HCT116 (cell line): ENCODE results near the gene SPON2. TPM values are rescaled to one million over a fixed set of nuclear protein-coding genes. Genes with fewer than 3 reads are reported as not detected.

Experiments
- ATAC-seq: fragments of 200-7000 bp; cut with Tn5 transposase; 2 replicates; pipeline ENCODE4 v1.9.1; 2020; ENCODE audit warnings: mild to moderate bottlenecking, moderate library complexity
- BruUV-seq: library from RNA; stranded (reverse); fragments of 400-500 nt; replicated peaks from 2 replicates; lab custom pipeline; 2021; lab: Mats Ljungman, UMichigan
- CTCF ChIA-PET: fragments of 300-600 bp; sonication (Branson Sonifier 250); formaldehyde crosslinking; loops from one replicate; lab custom pipeline; 2021; ENCODE audit warnings: antibody characterized with exemption; lab: Charles Lee
- POLR2A ChIA-PET: fragments of 300-600, 350-600 bp; sonication (Branson Sonifier 250); formaldehyde crosslinking; loops from one replicate; lab custom pipeline; 2021; ENCODE audit warnings: antibody characterized with exemption; lab: Charles Lee
- RAD21 ChIA-PET, 2 experiments: fragments of 300-600 bp; sonication (Branson Sonifier 250); formaldehyde crosslinking; loops; one replicate each; lab custom pipeline; 2023; ENCODE audit warnings: low total read pairs in 2 of 2; ENCODE audit not compliant: uncharacterized antibody in 2 of 2, unreplicated experiment in 2 of 2, low non-redundant PET in 1 of 2; lab: Charles Lee
- DNase-seq: peaks from one replicate; pipeline ENCODE4 v3.0.0-alpha.2; 2010; ENCODE audit warnings: low read depth, low spot score
- H2AFZ ChIP-seq: fragments of 200-600 bp; shearing (Covaris generic), sonication (generic); 2 replicates; pipeline ENCODE4 v1.6.1; 2017; ENCODE audit warnings: low read depth, mixed run types, mixed read lengths, antibody characterized with exemption, low read length; ENCODE audit not compliant: poor library complexity, severe bottlenecking
- H3K27ac ChIP-seq: 2 replicates; pipeline ENCODE4 v1.5.1; 2012; ENCODE audit warnings: low read depth, low read length
- H3K27me3 ChIP-seq: fragments of 200-600 bp; sonication (generic); 2 replicates; pipeline ENCODE4 v1.6.1; 2016; ENCODE audit warnings: mixed run types, low read length, mixed read lengths; ENCODE audit not compliant: insufficient read depth
- H3K36me3 ChIP-seq, 2 experiments: fragments of 200-500 bp in 1 of 2; fragments of 200-600 bp in 1 of 2; sonication (Bioruptor generic) in 1 of 2; sonication (generic) in 1 of 2; 2 replicates each; pipeline versions ENCODE4 v1.5.1 to v1.6.1; 2014 to 2016; ENCODE audit warnings: low read length in 2 of 2, inconsistent platforms in 1 of 2, mixed read lengths in 1 of 2, mixed run types in 1 of 2; ENCODE audit not compliant: insufficient read depth in 2 of 2, control insufficient read depth in 1 of 2
- H3K4me1 ChIP-seq, 2 experiments: fragments of 200-600 bp in 1 of 2; sonication (generic) in 1 of 2; 2 replicates each; pipeline versions ENCODE4 v1.5.1 to v1.6.1; 2012 to 2017; ENCODE audit warnings: low read length in 2 of 2, inconsistent platforms in 1 of 2, mild to moderate bottlenecking in 1 of 2, mixed read lengths in 1 of 2, mixed run types in 1 of 2, moderate library complexity in 1 of 2; ENCODE audit not compliant: insufficient read depth in 2 of 2, control insufficient read depth in 1 of 2
- H3K4me2 ChIP-seq: fragments of 200-600 bp; sonication (generic); 2 replicates; pipeline ENCODE4 v1.6.1; 2017; ENCODE audit warnings: mixed run types, low read length, mixed read lengths
- H3K4me3 ChIP-seq, 2 experiments: fragments of 200-600 bp in 1 of 2; sonication (generic) in 1 of 2; replicated peaks in 1 of 2; 2 replicates each; pipeline ENCODE4 v1.5.1; 2011 to 2016; ENCODE audit warnings: low read length in 2 of 2, control low read depth in 1 of 2, low read depth in 1 of 2, mild to moderate bottlenecking in 1 of 2, mixed read lengths in 1 of 2, mixed run types in 1 of 2
- H3K79me2 ChIP-seq: fragments of 200-600 bp; sonication (generic); 2 replicates; pipeline ENCODE4 v1.6.1; 2017; ENCODE audit warnings: mild to moderate bottlenecking, mixed run types, low read length, moderate library complexity, mixed read lengths; ENCODE audit not compliant: insufficient read depth
- H3K9ac ChIP-seq: fragments of 200-600 bp; sonication (generic); 2 replicates; pipeline ENCODE4 v1.6.1; 2016; ENCODE audit warnings: low read length, mixed read lengths
- H3K9me2 ChIP-seq: fragments of 200-600 bp; sonication (generic), shearing (Covaris generic); 2 replicates; pipeline ENCODE4 v1.6.1; 2017; ENCODE audit warnings: mixed run types, mild to moderate bottlenecking, moderate library complexity; ENCODE audit not compliant: insufficient read depth
- H3K9me3 ChIP-seq, 2 experiments: fragments of 200-500 bp in 1 of 2; fragments of 200-600 bp in 1 of 2; sonication (Bioruptor generic) in 1 of 2; sonication (generic) in 1 of 2; 2 replicates each; pipeline ENCODE4 v1.6.1; 2014 to 2017; ENCODE audit warnings: low read length in 2 of 2, mixed read lengths in 2 of 2, inconsistent platforms in 1 of 2, low read depth in 1 of 2, mild to moderate bottlenecking in 1 of 2, mixed run types in 1 of 2, moderate library complexity in 1 of 2; ENCODE audit not compliant: control insufficient read depth in 1 of 2, insufficient read depth in 1 of 2
- H4K20me1 ChIP-seq: fragments of 200-600 bp; sonication (generic), shearing (Covaris generic); 2 replicates; pipeline ENCODE4 v1.6.1; 2017; ENCODE audit warnings: mixed run types, mild to moderate bottlenecking, moderate library complexity; ENCODE audit not compliant: insufficient read depth
- CBX3 ChIP-seq: IDR thresholded peaks from 2 replicates; pipeline ENCODE4 v1.6.1; 2012; ENCODE audit warnings: low read depth
- EGR1 ChIP-seq: IDR thresholded peaks from 2 replicates; pipeline ENCODE4 v1.6.1; 2012; ENCODE audit warnings: low read depth
- EZH2 ChIP-seq: fragments of 200-600 bp; sonication (generic); IDR thresholded peaks from 2 replicates; pipeline ENCODE4 v1.6.1; 2017; ENCODE audit warnings: antibody characterized with exemption, mixed run types
- EZH2phosphoT487 ChIP-seq: fragments of 200-600 bp; IDR thresholded peaks from 2 replicates; pipeline ENCODE4 v1.6.1; 2018; ENCODE audit warnings: antibody characterized with exemption, borderline replicate concordance
- FOSL1 ChIP-seq: IDR thresholded peaks from 2 replicates; pipeline ENCODE4 v1.6.1; 2012; ENCODE audit warnings: low read depth
- POLR2A ChIP-seq: IDR thresholded peaks from 2 replicates; pipeline ENCODE4 v1.7.0; 2011; ENCODE audit warnings: borderline replicate concordance; ENCODE audit not compliant: insufficient read depth, insufficient read length; ENCODE audit errors: extremely low read depth
- SIN3A ChIP-seq: IDR thresholded peaks from 2 replicates; pipeline ENCODE4 v1.6.1; 2012; ENCODE audit warnings: low read depth
- SP1 ChIP-seq: IDR thresholded peaks from 2 replicates; pipeline ENCODE4 v1.6.1; 2012; ENCODE audit warnings: low read depth
- YY1 ChIP-seq: IDR thresholded peaks from 2 replicates; pipeline ENCODE4 v1.6.1; 2011; ENCODE audit warnings: low read length, low read depth, moderate library complexity, mild to moderate bottlenecking; ENCODE audit not compliant: insufficient replicate concordance; ENCODE audit errors: extremely low read depth
- ZNF274 ChIP-seq: fragments of 200-500 bp; sonication (Bioruptor generic); IDR thresholded peaks from 2 replicates; pipeline ENCODE4 v1.6.1; 2014; ENCODE audit warnings: mild to moderate bottlenecking, low read depth, low read length, inconsistent platforms
- intact Hi-C: fragments of 100-400 bp; cut with micrococcal nuclease; formaldehyde crosslinking; loops from 2 replicates; pipeline ENCODE4 v1.10.0; 2022
- total RNA-seq: library from RNA; stranded (reverse); gene quantifications from one replicate; pipeline ENCODE4 v1.2.1, GENCODE V29; 2021; ENCODE audit not compliant: unreplicated experiment
- TF ChIP-seq, protein P1 (sequence below): IDR thresholded peaks from 2 replicates; pipeline ENCODE4 v1.6.1; 2012; ENCODE audit warnings: low read depth
- TF ChIP-seq, protein P2 (sequence below), 3 experiments: fragments of 200-600 bp in 1 of 3; sonication (generic) in 1 of 3; IDR thresholded peaks in 2 of 3; conservative IDR thresholded peaks in 1 of 3; 2 replicates each; pipeline ENCODE4 v1.5.1; 2012 to 2017; ENCODE audit warnings: low read depth in 2 of 3, low read length in 2 of 3, antibody characterized with exemption in 1 of 3, borderline replicate concordance in 1 of 3, control low read depth in 1 of 3, mild to moderate bottlenecking in 1 of 3, mixed read lengths in 1 of 3, mixed run types in 1 of 3, moderate library complexity in 1 of 3; ENCODE audit not compliant: insufficient read depth in 1 of 3

The SPON2 gene
- total RNA-seq, 1 experiment from 2014 or later, result 1.5 TPM

DNA sequence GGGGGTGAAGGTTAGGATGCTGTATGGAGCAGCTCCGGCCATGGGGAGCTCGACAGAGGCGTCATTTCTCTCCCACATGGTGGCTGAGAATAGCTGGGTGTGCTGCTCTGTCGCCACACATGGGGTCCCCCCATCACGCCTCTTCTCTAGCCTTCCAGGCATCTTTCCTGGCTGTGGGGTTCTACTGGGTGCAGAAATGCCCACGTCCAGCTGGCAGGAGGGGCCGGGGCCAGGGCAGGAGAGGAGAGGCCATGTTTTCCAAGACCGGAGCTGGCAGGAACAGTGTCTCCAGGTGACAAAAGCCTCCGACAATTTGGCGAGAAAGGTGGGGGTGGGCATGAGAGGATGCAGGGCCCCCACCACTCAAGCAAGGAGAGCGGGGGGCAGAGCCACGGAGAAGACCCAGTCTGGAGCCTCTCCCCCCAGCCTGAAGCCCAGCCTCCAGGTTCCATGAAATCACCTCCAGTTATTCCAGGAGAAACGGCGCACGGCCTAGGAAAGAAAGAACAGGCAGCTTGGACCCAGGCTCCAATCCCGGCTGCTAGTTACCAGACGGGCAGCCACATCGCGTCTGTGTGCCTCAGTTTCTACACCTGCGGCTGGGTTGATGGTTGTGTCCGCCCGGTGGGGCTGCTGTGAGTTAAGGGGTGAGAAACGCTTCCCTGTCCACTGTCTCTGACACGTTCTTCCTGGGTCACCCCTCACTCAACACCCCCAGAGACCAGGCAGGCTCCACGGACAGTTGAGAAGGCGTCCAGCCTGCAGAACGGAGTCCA lies 27.4 kb upstream of the SPON2 start:
- ChIA-PET CTCF (no interaction called here), RAD21 (no interaction called here), POLR2A (no interaction called here)
- Histone ChIP-seq H3K9me3 (no peaks in the 10 kb centered on the region), H3K4me2 (no peak overlapping the region), H3K4me3 (no peak overlapping the region), H4K20me1 (no peaks in the 10 kb centered on the region), H3K27me3 (no peaks in the 10 kb centered on the region), H3K4me1 (no peaks in the 10 kb centered on the region), H3K36me3 (no peaks in the 10 kb centered on the region), H3K9me2 (no peaks in the 10 kb centered on the region), H3K27ac (no peak overlapping the region), H2AFZ (no peak overlapping the region), H3K9ac (no peak overlapping the region), H3K79me2 (no peaks in the 10 kb centered on the region)
- no peak for ATAC-seq
- TF ChIP-seq SIN3A, result no peak
- no peak for TF ChIP-seq POLR2A
- TF ChIP-seq, protein P1, sequence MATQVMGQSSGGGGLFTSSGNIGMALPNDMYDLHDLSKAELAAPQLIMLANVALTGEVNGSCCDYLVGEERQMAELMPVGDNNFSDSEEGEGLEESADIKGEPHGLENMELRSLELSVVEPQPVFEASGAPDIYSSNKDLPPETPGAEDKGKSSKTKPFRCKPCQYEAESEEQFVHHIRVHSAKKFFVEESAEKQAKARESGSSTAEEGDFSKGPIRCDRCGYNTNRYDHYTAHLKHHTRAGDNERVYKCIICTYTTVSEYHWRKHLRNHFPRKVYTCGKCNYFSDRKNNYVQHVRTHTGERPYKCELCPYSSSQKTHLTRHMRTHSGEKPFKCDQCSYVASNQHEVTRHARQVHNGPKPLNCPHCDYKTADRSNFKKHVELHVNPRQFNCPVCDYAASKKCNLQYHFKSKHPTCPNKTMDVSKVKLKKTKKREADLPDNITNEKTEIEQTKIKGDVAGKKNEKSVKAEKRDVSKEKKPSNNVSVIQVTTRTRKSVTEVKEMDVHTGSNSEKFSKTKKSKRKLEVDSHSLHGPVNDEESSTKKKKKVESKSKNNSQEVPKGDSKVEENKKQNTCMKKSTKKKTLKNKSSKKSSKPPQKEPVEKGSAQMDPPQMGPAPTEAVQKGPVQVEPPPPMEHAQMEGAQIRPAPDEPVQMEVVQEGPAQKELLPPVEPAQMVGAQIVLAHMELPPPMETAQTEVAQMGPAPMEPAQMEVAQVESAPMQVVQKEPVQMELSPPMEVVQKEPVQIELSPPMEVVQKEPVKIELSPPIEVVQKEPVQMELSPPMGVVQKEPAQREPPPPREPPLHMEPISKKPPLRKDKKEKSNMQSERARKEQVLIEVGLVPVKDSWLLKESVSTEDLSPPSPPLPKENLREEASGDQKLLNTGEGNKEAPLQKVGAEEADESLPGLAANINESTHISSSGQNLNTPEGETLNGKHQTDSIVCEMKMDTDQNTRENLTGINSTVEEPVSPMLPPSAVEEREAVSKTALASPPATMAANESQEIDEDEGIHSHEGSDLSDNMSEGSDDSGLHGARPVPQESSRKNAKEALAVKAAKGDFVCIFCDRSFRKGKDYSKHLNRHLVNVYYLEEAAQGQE, result no peak
- TF ChIP-seq EZH2, result no peak
- TF ChIP-seq FOSL1, result no peak
- no peak for TF ChIP-seq EGR1
- no peak for TF ChIP-seq EZH2phosphoT487
- no peak for TF ChIP-seq SP1
- TF ChIP-seq ZNF274, result no peak
- TF ChIP-seq YY1, result no peak
- TF ChIP-seq, protein P2, sequence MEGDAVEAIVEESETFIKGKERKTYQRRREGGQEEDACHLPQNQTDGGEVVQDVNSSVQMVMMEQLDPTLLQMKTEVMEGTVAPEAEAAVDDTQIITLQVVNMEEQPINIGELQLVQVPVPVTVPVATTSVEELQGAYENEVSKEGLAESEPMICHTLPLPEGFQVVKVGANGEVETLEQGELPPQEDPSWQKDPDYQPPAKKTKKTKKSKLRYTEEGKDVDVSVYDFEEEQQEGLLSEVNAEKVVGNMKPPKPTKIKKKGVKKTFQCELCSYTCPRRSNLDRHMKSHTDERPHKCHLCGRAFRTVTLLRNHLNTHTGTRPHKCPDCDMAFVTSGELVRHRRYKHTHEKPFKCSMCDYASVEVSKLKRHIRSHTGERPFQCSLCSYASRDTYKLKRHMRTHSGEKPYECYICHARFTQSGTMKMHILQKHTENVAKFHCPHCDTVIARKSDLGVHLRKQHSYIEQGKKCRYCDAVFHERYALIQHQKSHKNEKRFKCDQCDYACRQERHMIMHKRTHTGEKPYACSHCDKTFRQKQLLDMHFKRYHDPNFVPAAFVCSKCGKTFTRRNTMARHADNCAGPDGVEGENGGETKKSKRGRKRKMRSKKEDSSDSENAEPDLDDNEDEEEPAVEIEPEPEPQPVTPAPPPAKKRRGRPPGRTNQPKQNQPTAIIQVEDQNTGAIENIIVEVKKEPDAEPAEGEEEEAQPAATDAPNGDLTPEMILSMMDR (IDR thresholded peaks at IDR 0.05 in 2 of 3, conservative IDR thresholded peaks at IDR 0.05 in 1 of 3; ENCODE audit: borderline replicate concordance in 1 of 3, insufficient read depth in 1 of 3, low read depth in 2 of 3, low read length in 2 of 3), result no peak
- no peak for TF ChIP-seq CBX3
- no TSS peak for BruUV-seq
- intact Hi-C loops, result no loop called here
- DNase-seq, result no peak
